ENCODE measurements around the gene INMT.

INMT gene

GRCh38 chr7:30785786-30786185, 33.9 kb downstream of the INMT start:
- POLR2A ChIA-PET = interaction anchor here (0.7 kb wide), 1 partner anchor 133 kb away, joined by 3 read pairs; no protein-coding TSS in a partner anchor

GRCh38 chr7:30787486-30787885, 35.6 kb downstream of the INMT start:
- TF ChIP-seq HDGF (IDR thresholded peaks at IDR 0.05; ENCODE audit: borderline replicate concordance) (no peak), PKNOX1 (IDR thresholded peaks at IDR 0.05) (no peak), FOXK2 (IDR thresholded peaks at IDR 0.05) (no peak), FOXM1 (IDR thresholded peaks at IDR 0.05; ENCODE audit: borderline replicate concordance) (no peak), CTBP1 (IDR thresholded peaks at IDR 0.05; ENCODE audit: borderline replicate concordance) (no peak), SUZ12 (IDR thresholded peaks at IDR 0.05) (no peak), BHLHE40 (IDR thresholded peaks at IDR 0.05; ENCODE audit: borderline replicate concordance) (no peak), LEF1 (IDR thresholded peaks at IDR 0.05; ENCODE audit: borderline replicate concordance) (no peak), TARDBP (IDR thresholded peaks at IDR 0.05) (no peak)
- ChIA-PET CTCF (no interaction called here), POLR2A (no interaction called here)
- no peak for DNase-seq (ENCODE audit: extremely low spot score)

More at GRCh38 chr7:30785786-30786185, 33.9 kb downstream of the INMT start:
- no peak for DNase-seq (ENCODE audit: extremely low spot score)
- TF ChIP-seq TARDBP (IDR thresholded peaks at IDR 0.05) (no peak), ZNF384 (IDR thresholded peaks at IDR 0.05) (no peak), BHLHE40 (IDR thresholded peaks at IDR 0.05; ENCODE audit: borderline replicate concordance) (no peak), SP1 (IDR thresholded peaks at IDR 0.05) (no peak), ELF4 (IDR thresholded peaks at IDR 0.05) (no peak)
- CTCF ChIA-PET = no interaction called here

- TF ChIP-seq ARNT (IDR thresholded peaks at IDR 0.05) = no peak
- TF ChIP-seq SP1 (IDR thresholded peaks at IDR 0.05) = no peak
- no peak for TF ChIP-seq PKNOX1 (IDR thresholded peaks at IDR 0.05)
- TF ChIP-seq FOXM1 (IDR thresholded peaks at IDR 0.05; ENCODE audit: borderline replicate concordance) = no peak
- TF ChIP-seq CTBP1 (IDR thresholded peaks at IDR 0.05; ENCODE audit: borderline replicate concordance) = no peak
- no peak for TF ChIP-seq NFRKB (IDR thresholded peaks at IDR 0.05)
- TF ChIP-seq ELF4 (IDR thresholded peaks at IDR 0.05) = no peak
- TF ChIP-seq TARDBP (IDR thresholded peaks at IDR 0.05) = no peak
- no peak for TF ChIP-seq FOXA1 (IDR thresholded peaks at IDR 0.05)
- no peak for TF ChIP-seq ZNF384 (IDR thresholded peaks at IDR 0.05)
- TF ChIP-seq FOXK2 (IDR thresholded peaks at IDR 0.05) = no peak
- TF ChIP-seq BHLHE40 (IDR thresholded peaks at IDR 0.05; ENCODE audit: borderline replicate concordance) = no peak
- no peak for TF ChIP-seq LEF1 (IDR thresholded peaks at IDR 0.05; ENCODE audit: borderline replicate concordance)
- no peak for TF ChIP-seq HDGF (IDR thresholded peaks at IDR 0.05; ENCODE audit: borderline replicate concordance)
- TF ChIP-seq SUZ12 (IDR thresholded peaks at IDR 0.05) = no peak
- TF ChIP-seq L3MBTL2 (conservative IDR thresholded peaks at IDR 0.05) = no peak
- POLR2A ChIA-PET = no interaction called here
- no peak for DNase-seq (ENCODE audit: extremely low spot score)
- CTCF ChIA-PET = interaction anchor here (0.7 kb wide), 1 partner anchor 104 kb away, joined by 3 read pairs; no protein-coding TSS in a partner anchor
Measured at GRCh38 chr7:30788640-30789333, 36.9 kb downstream of the INMT start.

- ChIA-PET POLR2A (no interaction called here), CTCF (no interaction called here)
- DNase-seq (ENCODE audit: extremely low spot score) = no peak
- TF ChIP-seq FOXK2 (IDR thresholded peaks at IDR 0.05) = no peak
- no peak for TF ChIP-seq SP1 (IDR thresholded peaks at IDR 0.05)
- no peak for TF ChIP-seq FOXM1 (IDR thresholded peaks at IDR 0.05; ENCODE audit: borderline replicate concordance)
- no peak for TF ChIP-seq PKNOX1 (IDR thresholded peaks at IDR 0.05)
- TF ChIP-seq NFRKB (IDR thresholded peaks at IDR 0.05) = no peak
- TF ChIP-seq ELF4 (IDR thresholded peaks at IDR 0.05) = no peak
- no peak for TF ChIP-seq ZNF384 (IDR thresholded peaks at IDR 0.05)
- TF ChIP-seq TARDBP (IDR thresholded peaks at IDR 0.05) = no peak
- TF ChIP-seq BHLHE40 (IDR thresholded peaks at IDR 0.05; ENCODE audit: borderline replicate concordance) = no peak
- no peak for TF ChIP-seq HDGF (IDR thresholded peaks at IDR 0.05; ENCODE audit: borderline replicate concordance)
- no peak for TF ChIP-seq CTBP1 (IDR thresholded peaks at IDR 0.05; ENCODE audit: borderline replicate concordance)
- TF ChIP-seq SUZ12 (IDR thresholded peaks at IDR 0.05) = no peak
- TF ChIP-seq LEF1 (IDR thresholded peaks at IDR 0.05; ENCODE audit: borderline replicate concordance) = no peak
Measured at GRCh38 chr7:30789334-30789711, 37.4 kb downstream of the INMT start.

- CTCF ChIA-PET = no interaction called here
- POLR2A ChIA-PET = no interaction called here
- no peak for DNase-seq (ENCODE audit: extremely low spot score)
- TF ChIP-seq SP1 (IDR thresholded peaks at IDR 0.05) = no peak
- TF ChIP-seq LEF1 (IDR thresholded peaks at IDR 0.05; ENCODE audit: borderline replicate concordance) = no peak
- no peak for TF ChIP-seq NFRKB (IDR thresholded peaks at IDR 0.05)
- no peak for TF ChIP-seq FOXK2 (IDR thresholded peaks at IDR 0.05)
- TF ChIP-seq BHLHE40 (IDR thresholded peaks at IDR 0.05; ENCODE audit: borderline replicate concordance) = no peak
- TF ChIP-seq TARDBP (IDR thresholded peaks at IDR 0.05) = no peak
- no peak for TF ChIP-seq FOXA1 (IDR thresholded peaks at IDR 0.05)
- no peak for TF ChIP-seq FOXM1 (IDR thresholded peaks at IDR 0.05; ENCODE audit: borderline replicate concordance)
- TF ChIP-seq HDGF (IDR thresholded peaks at IDR 0.05; ENCODE audit: borderline replicate concordance) = no peak
- TF ChIP-seq CTBP1 (IDR thresholded peaks at IDR 0.05; ENCODE audit: borderline replicate concordance) = no peak
- no peak for TF ChIP-seq PKNOX1 (IDR thresholded peaks at IDR 0.05)
- TF ChIP-seq SUZ12 (IDR thresholded peaks at IDR 0.05) = no peak
- TF ChIP-seq ZNF384 (IDR thresholded peaks at IDR 0.05) = no peak
- TF ChIP-seq ARNT (IDR thresholded peaks at IDR 0.05) = no peak
- no peak for TF ChIP-seq ELF4 (IDR thresholded peaks at IDR 0.05)
- TF ChIP-seq L3MBTL2 (conservative IDR thresholded peaks at IDR 0.05) = no peak
Measured at GRCh38 chr7:30790356-30790755, 38.4 kb downstream of the INMT start.
